HTERT RPE-1 (cell line): Measurements from ENCODE around the gene SLC19A1.

ENCODE experiments used
- in situ Hi-C: fragments of 300-500 bp; cut with MboI; formaldehyde crosslinking; loops from 4 replicates; pipeline ENCODE4 v1.14.3; 2020; ENCODE audit warnings: low sequenced_read_pairs

The SLC19A1 gene

DNA sequence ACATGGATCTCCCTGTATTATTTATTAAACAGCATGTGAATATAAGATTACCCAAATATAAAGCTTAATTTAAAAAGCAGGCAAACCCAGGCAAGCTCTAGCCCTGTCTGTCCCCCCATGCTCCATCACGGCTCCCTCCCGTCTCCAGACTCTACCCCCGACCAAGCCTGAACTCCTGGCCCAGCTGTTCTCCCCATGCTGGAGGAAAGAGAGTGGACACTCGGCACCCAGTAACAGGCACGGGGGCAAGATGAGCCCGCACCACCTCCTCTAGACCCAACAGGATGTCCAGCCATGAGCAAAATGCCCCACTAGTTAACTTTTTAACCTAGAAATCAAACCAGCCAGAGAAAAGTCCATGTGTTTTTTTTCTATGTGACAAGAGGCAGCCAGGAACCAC is 19.3 kb downstream of the SLC19A1 start:
- in situ Hi-C loops: no loop called here

DNA sequence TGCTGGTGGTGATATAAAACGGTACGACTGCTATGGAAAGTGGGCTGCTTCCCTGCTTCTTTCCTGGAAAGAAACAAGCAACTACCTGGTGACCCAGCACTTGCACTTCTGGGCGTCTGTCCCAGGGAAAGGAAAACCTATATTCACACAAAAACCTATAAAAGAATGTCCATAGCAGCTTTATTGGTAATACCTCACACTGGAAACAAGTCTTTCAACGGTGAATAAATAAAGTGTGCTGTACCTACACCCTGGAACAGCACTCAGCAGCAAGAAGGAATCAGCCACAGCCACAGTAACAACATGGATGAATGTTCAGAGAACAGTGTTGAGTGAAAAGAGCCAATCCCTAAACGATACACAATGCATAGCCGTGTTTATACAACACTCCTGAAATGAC is 19.9 kb downstream of the SLC19A1 start:
- in situ Hi-C loops: no loop called here

DNA sequence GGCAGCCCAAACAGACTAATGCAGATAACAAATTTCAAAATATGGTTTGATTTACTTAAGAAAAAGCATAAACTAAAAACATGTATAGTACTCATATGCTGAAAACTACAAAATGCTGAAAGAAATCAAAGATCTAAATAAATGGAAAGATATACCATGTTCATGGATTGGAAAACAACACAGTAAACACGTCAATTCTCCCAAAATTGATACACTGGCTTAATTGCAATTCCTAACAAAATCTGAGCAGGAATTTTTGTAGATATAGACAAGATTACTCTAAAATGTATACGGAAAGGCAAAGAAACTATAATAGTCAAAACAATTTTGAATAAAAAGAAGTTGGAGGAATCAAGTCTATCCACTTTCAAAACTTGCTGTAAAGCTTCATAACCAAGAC is 21.0 kb downstream of the SLC19A1 start:
- in situ Hi-C loops: no loop called here

DNA sequence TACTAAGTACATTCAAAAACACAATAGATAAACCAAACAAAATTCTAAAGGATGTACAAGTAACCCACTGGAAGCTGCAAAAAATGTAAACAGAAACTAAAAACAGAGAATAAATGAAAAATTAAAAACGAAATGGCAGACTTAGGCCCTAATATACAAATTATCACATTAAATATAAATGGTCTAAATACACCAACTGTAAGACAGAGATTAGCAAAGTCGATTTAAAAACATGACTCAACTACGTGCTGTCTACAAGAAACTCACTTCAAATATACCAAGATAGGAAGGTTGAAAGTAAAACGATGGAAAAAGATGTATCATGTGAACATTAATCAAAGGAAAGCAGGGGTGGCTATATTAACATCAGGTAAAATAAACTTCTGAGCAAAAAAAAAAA is 23.1 kb downstream of the SLC19A1 start:
- in situ Hi-C loops: no loop called here

DNA sequence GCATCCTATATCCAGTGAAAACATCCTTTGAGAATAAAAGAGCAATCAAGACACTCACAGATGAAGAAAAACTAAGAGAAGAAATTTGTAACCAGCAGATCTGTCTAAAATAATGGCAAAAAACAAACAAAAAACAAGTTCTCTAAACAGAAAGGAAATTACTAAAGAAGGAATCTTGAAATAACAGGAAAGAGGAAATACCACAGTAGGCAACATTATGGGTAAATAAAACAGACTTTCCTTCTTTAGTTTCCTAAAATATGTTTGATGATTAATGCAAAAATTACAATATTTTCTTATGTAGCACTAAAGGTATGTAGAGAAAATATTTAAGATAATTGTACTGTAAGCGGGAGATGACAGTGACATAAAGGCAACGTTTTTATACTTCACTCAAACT is 23.5 kb downstream of the SLC19A1 start:
- in situ Hi-C loops: no loop called here

DNA sequence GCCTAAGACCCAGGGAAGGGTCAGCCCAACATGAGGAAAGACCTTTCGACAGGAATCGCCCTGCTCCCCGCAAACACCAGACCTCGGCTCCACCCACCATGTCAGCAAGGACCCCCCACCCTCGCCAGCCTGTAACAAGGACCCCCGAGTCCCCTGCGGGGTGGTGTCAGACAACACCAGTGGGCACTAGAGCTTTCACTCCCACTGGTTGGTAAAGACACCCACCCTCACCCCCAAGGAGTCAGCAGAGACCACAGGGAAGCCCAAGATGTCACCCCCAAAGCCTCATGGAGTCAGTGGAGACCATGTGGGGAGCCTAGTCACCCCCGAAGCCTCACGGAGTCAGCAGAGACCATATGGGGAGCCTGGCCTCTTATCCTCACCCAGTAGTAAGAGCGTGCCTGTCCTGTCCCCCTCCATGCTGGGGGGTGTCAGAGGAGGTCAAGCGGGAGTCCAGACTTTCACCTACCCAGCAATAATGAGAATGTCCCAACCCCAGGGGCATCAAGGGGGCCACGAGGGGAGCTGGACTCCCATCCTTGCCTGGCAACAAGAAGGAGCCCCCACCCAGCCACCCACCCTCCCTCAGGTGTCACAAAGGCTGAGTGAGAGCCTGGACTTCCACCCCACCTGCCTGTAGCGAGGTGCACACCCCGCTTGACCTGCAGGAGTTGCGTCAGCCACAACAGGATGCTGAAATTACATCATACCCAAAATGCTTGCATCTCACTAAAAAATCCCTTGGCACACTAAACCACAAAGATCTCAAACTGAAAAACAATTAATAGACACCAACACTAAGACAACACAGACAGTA is 24.8 kb downstream of the SLC19A1 start:
- in situ Hi-C loops: no loop called here

DNA sequence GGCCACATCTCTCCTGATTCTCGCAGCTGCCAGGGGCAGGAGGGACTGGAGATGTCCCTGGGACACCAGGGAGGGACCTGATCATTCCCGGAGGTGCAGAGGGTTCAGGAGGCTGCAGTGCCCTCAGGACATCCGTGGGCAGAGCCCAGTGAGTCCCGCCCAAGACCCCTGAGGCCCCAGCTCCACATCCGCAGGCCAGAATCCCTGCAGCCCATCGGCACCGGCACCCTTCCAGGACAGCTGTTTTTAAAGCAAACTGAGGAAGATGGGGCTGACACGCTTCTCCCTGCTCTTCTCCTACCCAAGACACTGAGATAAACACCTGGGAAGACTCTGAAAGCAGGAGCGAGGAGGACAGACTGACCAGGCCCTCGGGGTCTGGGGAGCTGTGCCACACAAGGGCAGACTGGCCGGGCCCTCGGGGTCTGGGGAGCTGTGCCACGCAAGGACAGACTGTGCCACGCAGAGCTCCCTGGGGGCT is 25.5 kb downstream of the SLC19A1 start:
- in situ Hi-C loops: no loop called here

DNA sequence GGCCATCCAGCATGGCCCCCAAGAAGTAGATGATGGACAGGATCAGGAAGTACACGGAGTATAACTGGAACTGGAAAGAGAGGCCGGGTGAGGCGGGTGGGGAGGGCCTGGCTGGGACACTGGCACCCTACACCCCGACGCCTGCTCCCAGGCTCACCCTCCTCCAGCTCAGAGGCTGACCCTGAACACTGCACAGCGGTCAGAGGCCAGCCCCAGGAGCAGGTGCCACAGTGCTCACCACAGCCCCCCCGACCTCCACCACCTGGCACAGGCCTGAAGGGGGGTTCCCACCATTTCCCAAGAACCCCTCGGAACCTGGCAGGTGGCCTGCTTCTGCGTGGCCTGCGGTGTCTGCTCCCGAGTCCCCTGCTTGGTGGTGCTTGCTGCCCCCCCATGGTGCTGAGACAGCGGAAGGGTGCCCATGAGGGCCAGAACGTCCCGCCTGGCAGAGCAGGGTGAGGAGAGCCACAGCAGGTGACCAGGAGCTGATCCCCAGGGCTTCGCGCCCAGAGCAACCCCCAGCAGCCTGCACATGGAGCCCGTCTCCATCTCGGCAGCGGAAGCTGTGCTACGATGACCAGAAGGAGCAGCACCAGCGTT is 26.1 kb downstream of the SLC19A1 start:
- in situ Hi-C loops: no loop called here

DNA sequence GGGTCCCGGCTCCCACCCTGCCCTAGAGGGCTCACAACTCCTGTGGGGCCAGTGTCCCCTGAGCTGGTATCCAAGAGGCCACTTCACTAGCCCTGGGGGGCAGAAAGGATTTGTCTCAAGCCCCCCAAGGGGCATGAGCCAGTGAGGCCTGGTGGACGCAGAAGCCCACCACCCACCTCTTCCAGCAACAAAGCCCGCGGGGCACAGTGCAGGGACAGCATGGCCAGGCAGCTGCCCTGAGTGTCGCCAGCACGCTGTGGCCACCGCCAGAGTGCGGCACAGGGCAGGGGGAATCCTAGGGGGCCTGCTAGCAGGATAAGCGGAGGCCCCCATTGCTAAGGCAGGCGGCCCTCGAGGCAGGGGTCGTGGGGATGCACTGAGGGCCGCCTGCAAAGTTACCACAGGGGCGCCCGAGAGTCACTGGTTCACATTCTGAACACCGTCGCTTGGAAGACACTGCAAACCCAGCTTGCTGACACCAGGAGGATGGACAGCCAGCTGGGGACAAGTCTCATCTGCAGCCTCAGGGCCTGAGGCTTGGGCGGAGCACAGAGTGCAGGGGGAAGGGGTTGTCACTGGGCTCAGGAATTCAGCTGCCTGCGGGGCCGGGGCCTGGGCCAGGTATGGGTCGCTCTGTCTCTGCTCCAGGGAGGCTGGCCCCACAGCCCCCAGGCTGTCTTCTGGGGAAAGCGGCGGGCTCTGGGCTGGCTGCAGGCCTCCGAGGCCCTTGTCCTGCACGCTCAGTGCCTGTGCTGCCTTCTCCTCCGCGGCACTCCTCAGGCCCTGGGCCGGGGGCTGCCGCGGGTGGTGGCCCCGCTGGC is 26.8 kb downstream of the SLC19A1 start:
- in situ Hi-C loops: no loop called here

DNA sequence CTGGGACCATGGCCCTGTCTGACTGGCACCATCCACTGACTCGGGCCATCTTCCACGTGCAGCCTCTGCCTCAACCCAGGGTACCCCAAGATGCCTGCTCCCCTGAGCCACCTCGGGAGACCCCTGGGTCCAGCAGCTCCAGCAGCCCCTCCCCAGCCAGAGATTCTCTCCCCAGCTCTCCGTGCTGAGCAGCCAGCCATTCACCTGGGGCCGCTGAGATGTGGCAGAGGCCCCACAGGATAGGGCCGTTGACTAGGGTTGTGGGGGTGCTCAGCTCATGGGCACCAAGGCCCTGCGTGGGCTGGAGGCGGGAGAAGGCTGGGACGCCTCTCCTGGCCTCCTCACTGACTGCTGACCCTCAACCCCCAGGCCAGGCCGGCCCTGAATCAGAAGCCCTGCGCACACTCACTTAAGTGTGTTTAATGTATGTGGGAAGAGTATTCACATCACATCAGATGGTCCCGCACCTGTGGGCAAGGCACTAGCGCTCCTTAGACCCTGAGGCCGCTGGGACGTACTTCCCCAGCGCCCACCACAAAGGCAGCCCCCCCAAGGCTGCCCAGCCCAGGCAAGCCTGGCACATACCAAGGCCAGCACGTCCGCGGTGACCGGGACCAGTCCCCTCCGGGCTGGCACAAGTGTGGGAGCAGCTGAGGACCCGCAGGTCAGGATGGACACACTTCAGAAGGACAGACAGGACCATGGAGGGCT is 27.8 kb downstream of the SLC19A1 start:
- in situ Hi-C loops: no loop called here

DNA sequence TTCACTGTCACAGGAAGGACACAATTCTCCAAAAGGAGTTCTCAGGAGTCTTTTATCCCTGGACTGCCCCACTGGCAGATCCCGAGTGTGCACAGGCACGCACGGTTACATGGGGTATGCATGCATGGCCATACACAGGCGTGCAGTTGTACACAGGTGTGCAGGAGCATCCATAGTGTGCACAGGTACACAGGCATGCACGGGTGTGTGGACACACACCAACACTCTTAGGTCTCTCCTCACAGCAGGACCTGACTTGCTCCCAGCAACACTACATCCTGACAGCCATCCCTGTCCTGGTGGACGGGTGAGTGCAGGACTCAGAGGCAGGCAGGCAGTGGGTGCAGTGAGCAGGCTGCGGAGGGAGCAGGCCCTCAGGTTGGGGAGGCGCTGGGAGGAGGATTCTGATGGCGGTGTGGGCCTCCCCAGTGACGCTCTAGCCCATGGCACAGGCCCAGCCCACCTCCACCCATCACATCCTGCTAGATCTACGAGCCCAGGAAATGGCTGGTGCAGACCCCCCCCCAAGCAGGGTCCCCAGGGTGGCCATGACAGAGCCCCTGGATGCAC is 28.4 kb downstream of the SLC19A1 start:
- in situ Hi-C loops: no loop called here

DNA sequence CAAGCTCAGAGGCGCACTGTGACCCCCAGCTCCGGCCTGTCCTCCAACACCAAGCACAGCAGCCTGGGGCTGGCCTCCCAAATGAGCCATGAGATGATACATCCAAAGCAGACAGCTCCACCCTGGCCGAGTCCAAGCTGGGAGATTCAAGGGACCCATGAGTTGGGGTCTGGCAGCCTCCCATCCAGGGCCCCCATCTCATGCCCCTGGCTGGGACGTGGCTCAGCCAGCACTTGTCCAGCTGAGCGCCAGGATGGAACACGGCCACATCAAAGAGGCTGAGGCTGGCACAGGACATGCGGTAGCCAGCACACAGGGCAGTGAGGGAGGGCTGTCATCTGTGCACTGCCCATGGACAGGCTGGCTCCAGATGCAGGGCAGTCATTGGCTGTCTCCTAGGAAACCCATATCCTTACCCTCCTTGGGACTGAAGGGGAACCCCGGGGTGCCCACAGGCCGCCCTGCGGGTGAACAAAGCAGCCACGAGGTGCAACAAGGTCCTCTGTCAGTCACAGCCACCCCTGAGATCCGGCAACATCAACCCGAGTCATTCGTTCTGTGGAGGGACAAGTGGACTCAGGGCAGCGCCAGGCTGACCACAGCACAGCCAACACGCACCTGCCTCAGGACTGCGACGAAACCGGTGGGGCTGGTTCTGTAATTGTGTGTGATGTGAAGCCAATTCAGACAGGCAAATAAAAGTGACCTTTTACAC is 29.1 kb downstream of the SLC19A1 start:
- in situ Hi-C loops: no loop called here

DNA sequence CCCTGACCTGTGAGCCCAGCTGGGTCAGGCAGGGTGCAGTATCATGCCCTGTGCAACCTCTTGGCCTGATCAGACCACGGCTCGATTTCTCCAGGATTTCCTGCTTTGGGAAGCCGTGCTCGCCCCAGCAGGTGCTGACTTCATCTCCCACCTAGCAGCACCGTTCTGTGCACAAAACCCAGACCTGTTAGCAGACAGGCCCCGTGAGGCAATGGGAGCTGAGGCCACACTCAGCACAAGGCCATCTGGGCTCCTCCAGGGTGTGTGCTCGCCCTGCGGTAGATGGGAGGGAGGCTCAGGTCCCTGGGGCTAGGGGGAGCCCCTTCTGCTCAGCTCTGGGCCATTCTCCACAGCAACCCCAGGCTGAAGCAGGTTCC is 29.6 kb downstream of the SLC19A1 start:
- in situ Hi-C loops: no loop called here

DNA sequence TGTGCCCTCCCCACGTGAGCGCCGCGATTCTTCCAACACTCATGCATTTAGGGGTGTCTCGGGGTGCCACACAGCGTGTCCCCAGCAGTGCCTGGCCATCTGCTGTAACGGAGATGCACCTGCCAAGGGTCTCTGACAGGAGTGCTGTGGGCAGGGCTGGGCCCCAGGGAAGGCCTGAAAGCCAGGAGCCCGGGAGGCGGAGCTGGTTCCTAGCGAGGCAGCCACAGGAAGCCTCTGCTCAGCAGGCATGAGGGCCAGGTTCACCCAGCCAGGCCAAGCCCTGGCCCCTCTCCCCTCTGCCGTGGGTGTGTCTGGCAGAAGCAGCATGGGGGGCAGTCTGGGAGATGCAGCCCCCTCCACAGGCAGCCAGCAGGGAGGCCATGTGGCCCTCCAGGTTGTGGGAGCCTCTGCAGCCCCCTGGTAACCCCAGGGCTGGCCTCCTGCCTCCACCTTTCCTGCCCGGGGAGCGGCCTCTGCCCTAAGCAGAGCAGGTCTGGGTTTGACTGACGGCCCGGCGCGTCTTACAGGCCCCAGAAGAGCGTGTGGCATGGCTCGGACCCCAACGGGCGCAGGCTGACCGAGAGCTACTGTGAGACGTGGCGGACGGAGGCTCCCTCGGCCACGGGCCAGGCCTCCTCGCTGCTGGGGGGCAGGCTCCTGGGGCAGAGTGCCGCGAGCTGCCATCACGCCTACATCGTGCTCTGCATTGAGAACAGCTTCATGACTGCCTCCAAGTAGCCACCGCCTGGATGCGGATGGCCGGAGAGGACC is 30.4 kb downstream of the SLC19A1 start:
- in situ Hi-C loops: no loop called here

DNA sequence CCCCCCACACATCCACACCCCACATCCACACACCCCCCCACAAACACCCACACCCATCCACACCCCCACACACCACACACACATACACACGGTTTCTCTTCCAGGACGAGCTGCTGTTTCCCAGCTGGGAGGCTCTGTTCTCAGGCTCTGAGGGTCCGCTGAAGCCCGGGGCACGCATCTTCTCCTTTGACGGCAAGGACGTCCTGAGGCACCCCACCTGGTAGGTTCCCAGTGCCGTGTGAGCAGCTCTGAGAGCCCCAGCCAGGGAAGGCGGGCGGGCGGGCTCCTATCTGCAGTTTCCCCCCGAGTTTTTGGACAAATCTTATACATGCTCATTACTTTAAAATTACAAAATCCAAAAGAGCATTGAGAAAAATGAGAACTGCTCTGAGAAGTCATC is 31.2 kb downstream of the SLC19A1 start:
- in situ Hi-C loops: no loop called here

DNA sequence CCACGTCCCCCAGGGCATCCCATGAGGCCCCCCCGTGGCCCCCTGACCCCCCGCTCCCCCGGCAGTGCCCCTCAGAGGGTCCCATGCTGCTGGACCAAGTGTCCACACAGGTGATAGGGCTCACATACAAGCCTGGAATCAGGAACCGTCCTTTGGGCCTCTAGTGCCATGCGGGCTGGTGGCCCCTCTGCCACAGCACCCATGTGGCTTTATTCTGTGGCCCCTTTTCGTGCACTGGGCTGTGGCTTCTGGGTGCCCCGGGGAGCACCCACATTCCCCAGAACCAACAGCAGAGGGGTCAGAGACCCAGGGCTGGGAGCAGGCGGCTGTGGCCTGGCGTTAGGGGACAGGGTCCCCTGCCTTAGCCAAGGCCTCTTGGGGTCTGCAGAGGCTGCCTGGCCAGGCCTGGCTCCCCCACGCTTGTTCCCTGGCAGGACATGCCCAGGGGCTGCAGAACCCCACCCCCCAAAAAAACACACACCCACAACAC is 31.7 kb downstream of the SLC19A1 start:
- in situ Hi-C loops: no loop called here

DNA sequence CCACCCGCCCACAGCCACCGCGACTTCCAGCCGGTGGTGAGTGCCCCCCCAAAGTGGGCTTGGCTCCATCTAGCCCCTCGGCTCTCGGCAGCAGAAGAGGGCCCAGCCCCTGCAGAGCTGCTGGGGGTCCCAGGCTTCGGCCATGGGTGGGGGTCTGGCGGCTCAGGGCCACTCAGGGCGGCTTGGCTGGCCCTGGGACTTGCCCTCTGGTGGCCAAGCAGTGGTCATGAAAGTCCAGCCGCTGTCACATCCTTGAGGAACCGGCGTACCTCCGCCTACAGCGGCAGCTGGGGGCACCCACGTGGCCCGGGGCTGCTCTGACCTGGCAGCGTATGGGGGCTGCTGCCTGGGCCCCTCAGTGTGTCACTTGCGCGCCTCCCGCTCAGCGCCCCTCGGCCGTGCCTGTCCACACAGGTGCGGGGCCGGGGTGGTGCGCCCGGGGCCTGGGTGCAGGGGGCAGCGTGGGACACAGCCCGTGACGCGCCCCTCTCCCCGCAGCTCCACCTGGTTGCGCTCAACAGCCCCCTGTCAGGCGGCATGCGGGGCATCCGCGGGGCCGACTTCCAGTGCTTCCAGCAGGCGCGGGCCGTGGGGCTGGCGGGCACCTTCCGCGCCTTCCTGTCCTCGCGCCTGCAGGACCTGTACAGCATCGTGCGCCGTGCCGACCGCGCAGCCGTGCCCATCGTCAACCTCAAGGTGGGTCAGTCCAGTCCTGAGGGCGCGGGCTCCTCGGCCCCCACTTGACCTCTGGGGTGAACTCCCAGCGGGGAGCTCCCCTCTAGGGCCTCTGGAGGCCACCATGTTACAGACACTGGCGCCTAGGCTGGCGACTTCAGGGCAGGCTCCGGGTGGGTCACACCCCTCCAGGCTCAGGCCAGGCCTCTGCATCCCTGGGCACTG is 32.4 kb downstream of the SLC19A1 start:
- in situ Hi-C loops: no loop called here
